Natural killer cell (primary cell): ENCODE results near the gene PDE4B. TPM values are rescaled to one million over a fixed set of nuclear protein-coding genes. Genes with fewer than 3 reads are reported as not detected.

Experiments
- ATAC-seq, 3 donors: fragments of 150-1000 bp in 2 of 3; fragments of 200-7000 bp in 1 of 3; cut with Tn5 transposase; 1 replicate in 1 of 3; 2 replicates in 2 of 3; pipeline ENCODE4 v1.10.0; 2021; ENCODE audit warnings: mild to moderate bottlenecking in 2 of 3, moderate library complexity in 2 of 3
- DNase-seq, 2 donors: peaks; one replicate each; pipeline versions ENCODE4 v3.0.0 to v3.0.0-alpha.2; 2013 to 2021; ENCODE audit warnings: mixed read lengths in 1 of 2
- H3K27ac ChIP-seq: one replicate; pipeline ENCODE4 v1.5.1; 2013; ENCODE audit warnings: mild to moderate bottlenecking, low read length
- H3K27me3 ChIP-seq: one replicate; pipeline ENCODE4 v1.6.1; 2013; ENCODE audit warnings: low read length; ENCODE audit not compliant: control insufficient read depth, insufficient read depth
- H3K36me3 ChIP-seq: one replicate; pipeline ENCODE4 v1.6.1; 2013; ENCODE audit warnings: low read length; ENCODE audit not compliant: control insufficient read depth, insufficient read depth
- H3K4me1 ChIP-seq: one replicate; pipeline ENCODE4 v1.6.1; 2013; ENCODE audit warnings: low read length; ENCODE audit not compliant: control insufficient read depth, insufficient read depth
- H3K4me3 ChIP-seq: one replicate; pipeline ENCODE4 v1.5.1; 2013; ENCODE audit warnings: low read length
- H3K9me3 ChIP-seq: one replicate; pipeline ENCODE4 v1.6.1; 2013; ENCODE audit warnings: low read length; ENCODE audit not compliant: control insufficient read depth, insufficient read depth
- H3K27ac Mint-ChIP-seq, 2 donors: one replicate each; pipeline ENCODE4 v1.8.0; 2022; ENCODE audit warnings: mild to moderate bottlenecking in 2 of 2, mixed read lengths in 2 of 2, moderate library complexity in 1 of 2
- H3K27me3 Mint-ChIP-seq, 2 donors: one replicate each; pipeline ENCODE4 v1.8.0; 2022; ENCODE audit warnings: low read depth in 2 of 2, mixed read lengths in 2 of 2
- H3K36me3 Mint-ChIP-seq: one replicate; pipeline ENCODE4 v1.8.0; 2022; ENCODE audit warnings: mixed read lengths
- H3K4me1 Mint-ChIP-seq, 2 donors: one replicate each; pipeline ENCODE4 v1.8.0; 2022; ENCODE audit warnings: mixed read lengths in 2 of 2
- H3K4me3 Mint-ChIP-seq: one replicate; pipeline ENCODE4 v1.8.0; 2022; ENCODE audit warnings: mild to moderate bottlenecking, moderate library complexity, mixed read lengths
- H3K9me3 Mint-ChIP-seq, 2 donors: one replicate each; pipeline ENCODE4 v1.8.0; 2022; ENCODE audit warnings: mixed read lengths in 2 of 2
- CTCF ChIP-seq: fragments of 200-600 bp; IDR thresholded peaks from one replicate; pipeline ENCODE4 v1.8.0; 2022; ENCODE audit warnings: antibody characterized with exemption
- WGBS: methylation state at CpG from one replicate; pipeline ENCODE4 v1.1.7; 2013; ENCODE audit warnings: missing lambda C conversion rate; ENCODE audit not compliant: insufficient coverage; 5-methylcytosine and 5-hydroxymethylcytosine counted together
- intact Hi-C: fragments of 100-400 bp; cut with micrococcal nuclease; formaldehyde crosslinking; loops from one replicate; pipeline ENCODE4 v1.14.2; 2022
- total RNA-seq, 4 donors: library from RNA; stranded (reverse); fragments of 120-200 nt in 1 of 4; gene quantifications; one replicate each; pipeline versions ENCODE4 v1.2.3 to v1.2.4, GENCODE V29; 2013 to 2022

Gene PDE4B
- total RNA-seq, 3 donors from 2014 or later (not counting 1 experiment from before 2014, with no cell fraction given), result 18.0 to 42.4 (median 25.5) TPM

GRCh38 chr1:66078412-66078811 lies 285.7 kb downstream of the PDE4B start:
- Mint-ChIP-seq H3K36me3 (no peaks in the 10 kb centered on the region), H3K27me3 (peaks cover 4 to 12% of the 10 kb centered on the region in 2 donors), H3K9me3 (peaks cover 0 to 2% of the 10 kb centered on the region in 2 donors), H3K4me3 (no peak overlapping the region), H3K27ac (no peak overlapping the region), H3K4me1 (no peaks in the 10 kb centered on the region)
- no peak for TF ChIP-seq CTCF
- WGBS, result 85% methylated on average over 5 of the region's 6 CpGs
- Histone ChIP-seq H3K27ac (no peak overlapping the region), H3K4me1 (no peaks in the 10 kb centered on the region), H3K4me3 (no peak overlapping the region), H3K27me3 (no peaks in the 10 kb centered on the region), H3K9me3 (no peaks in the 10 kb centered on the region), H3K36me3 (no peaks in the 10 kb centered on the region)
- intact Hi-C loops, result no loop called here
- DNase-seq (no peak), ATAC-seq (no peak)

GRCh38 chr1:66083003-66083402 lies 290.3 kb downstream of the PDE4B start:
- 91% methylated on average over 3 of the region's 3 CpGs for WGBS
- intact Hi-C loops, result no loop called here
- no peak for TF ChIP-seq CTCF

GRCh38 chr1:66084442-66084841 lies 291.7 kb downstream of the PDE4B start:
- Histone ChIP-seq H3K9me3 (no peaks in the 10 kb centered on the region), H3K4me1 (no peaks in the 10 kb centered on the region), H3K4me3 (no peak overlapping the region), H3K36me3 (no peaks in the 10 kb centered on the region), H3K27me3 (no peaks in the 10 kb centered on the region), H3K27ac (no peak overlapping the region)
- no peak for ATAC-seq
- Mint-ChIP-seq H3K4me1 (no peaks in the 10 kb centered on the region), H3K27ac (no peak overlapping the region), H3K9me3 (no peaks in the 10 kb centered on the region), H3K4me3 (no peak overlapping the region), H3K27me3 (peaks cover 4 to 8% of the 10 kb centered on the region in 2 donors), H3K36me3 (no peaks in the 10 kb centered on the region)
- intact Hi-C loops, result no loop called here
- no peak for DNase-seq
- TF ChIP-seq CTCF, result no peak

More at GRCh38 chr1:66083003-66083402, 290.3 kb downstream of the PDE4B start:
- H3K36me3 Mint-ChIP-seq, result no peaks in the 10 kb centered on the region
- no peaks in the 10 kb centered on the region for H3K4me1 ChIP-seq
- H3K4me3 Mint-ChIP-seq, result no peak overlapping the region
- no peak overlapping the region for H3K4me3 ChIP-seq
- H3K9me3 ChIP-seq, result no peaks in the 10 kb centered on the region
- DNase-seq (no peak), ATAC-seq (no peak)
- H3K27me3 Mint-ChIP-seq, result peaks cover 7 to 12% of the 10 kb centered on the region in 2 donors
- no peak overlapping the region for H3K27ac Mint-ChIP-seq
- H3K9me3 Mint-ChIP-seq, result peaks cover 0 to 2% of the 10 kb centered on the region in 2 donors
- no peaks in the 10 kb centered on the region for H3K36me3 ChIP-seq
- no peaks in the 10 kb centered on the region for H3K27me3 ChIP-seq
- no peaks in the 10 kb centered on the region for H3K4me1 Mint-ChIP-seq
- no peak overlapping the region for H3K27ac ChIP-seq

GRCh38 chr1:66085600-66085999 lies 292.9 kb downstream of the PDE4B start:
- WGBS, result 84% methylated on average over 3 of the region's 4 CpGs
- Histone ChIP-seq H3K9me3 (no peaks in the 10 kb centered on the region), H3K36me3 (no peaks in the 10 kb centered on the region), H3K4me3 (no peak overlapping the region), H3K4me1 (no peaks in the 10 kb centered on the region), H3K27ac (no peak overlapping the region), H3K27me3 (no peaks in the 10 kb centered on the region)
- no peak for TF ChIP-seq CTCF
- Mint-ChIP-seq H3K4me3 (no peak overlapping the region), H3K9me3 (no peaks in the 10 kb centered on the region), H3K36me3 (no peaks in the 10 kb centered on the region), H3K4me1 (no peaks in the 10 kb centered on the region), H3K27ac (no peak overlapping the region), H3K27me3 (peaks cover 3 to 7% of the 10 kb centered on the region in 2 donors)
- intact Hi-C loops, result no loop called here
- DNase-seq, result no peak
- no peak for ATAC-seq
